ENCODE measurements around the gene KCNE5.

- TF ChIP-seq, protein P1, sequence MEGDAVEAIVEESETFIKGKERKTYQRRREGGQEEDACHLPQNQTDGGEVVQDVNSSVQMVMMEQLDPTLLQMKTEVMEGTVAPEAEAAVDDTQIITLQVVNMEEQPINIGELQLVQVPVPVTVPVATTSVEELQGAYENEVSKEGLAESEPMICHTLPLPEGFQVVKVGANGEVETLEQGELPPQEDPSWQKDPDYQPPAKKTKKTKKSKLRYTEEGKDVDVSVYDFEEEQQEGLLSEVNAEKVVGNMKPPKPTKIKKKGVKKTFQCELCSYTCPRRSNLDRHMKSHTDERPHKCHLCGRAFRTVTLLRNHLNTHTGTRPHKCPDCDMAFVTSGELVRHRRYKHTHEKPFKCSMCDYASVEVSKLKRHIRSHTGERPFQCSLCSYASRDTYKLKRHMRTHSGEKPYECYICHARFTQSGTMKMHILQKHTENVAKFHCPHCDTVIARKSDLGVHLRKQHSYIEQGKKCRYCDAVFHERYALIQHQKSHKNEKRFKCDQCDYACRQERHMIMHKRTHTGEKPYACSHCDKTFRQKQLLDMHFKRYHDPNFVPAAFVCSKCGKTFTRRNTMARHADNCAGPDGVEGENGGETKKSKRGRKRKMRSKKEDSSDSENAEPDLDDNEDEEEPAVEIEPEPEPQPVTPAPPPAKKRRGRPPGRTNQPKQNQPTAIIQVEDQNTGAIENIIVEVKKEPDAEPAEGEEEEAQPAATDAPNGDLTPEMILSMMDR (IDR thresholded peaks at IDR 0.05), result no peak
- no peak for TF ChIP-seq ZFX (IDR thresholded peaks at IDR 0.05; ENCODE audit: borderline replicate concordance)
Observed at GRCh38 chrX:109656774-109657173, 31.8 kb upstream of the KCNE5 start.

All from 22Rv1 (cell line).